PC-9 (cell line): ENCODE data around the gene CIITA. TPM values are rescaled to one million over a fixed set of nuclear protein-coding genes. Genes with fewer than 3 reads are reported as not detected.

Source experiments
- BruUV-seq: library from RNA; stranded (reverse); fragments of 400-500 nt; replicated peaks from 2 replicates; lab custom pipeline; 2021; lab: Mats Ljungman, UMichigan
- CTCF ChIA-PET: fragments of 300-600 bp; sonication (Branson Sonifier 250); formaldehyde crosslinking; loops from one replicate; lab custom pipeline; 2022; ENCODE audit warnings: antibody characterized with exemption; lab: Charles Lee
- POLR2A ChIA-PET: fragments of 300-600 bp; sonication (Branson Sonifier 250); formaldehyde crosslinking; loops from one replicate; lab custom pipeline; 2022; ENCODE audit warnings: antibody characterized with exemption; ENCODE audit not compliant: unreplicated experiment; lab: Charles Lee
- DNase-seq, 2 experiments: peaks; one replicate each; pipeline versions ENCODE4 v3.0.0 to v3.0.0-alpha.2; 2015 to 2022; ENCODE audit warnings: mixed read lengths in 1 of 2
- H2AFZ ChIP-seq: fragments of 200-600 bp; sonication (generic); 2 replicates; pipeline ENCODE4 v1.8.1; 2017; ENCODE audit warnings: antibody characterized with exemption
- H3F3A ChIP-seq: fragments of 200-600 bp; sonication (generic); 2 replicates; pipeline ENCODE4 v1.8.1; 2017; ENCODE audit warnings: antibody characterized with exemption, mild to moderate bottlenecking, low read depth; ENCODE audit not compliant: insufficient read depth
- H3K27ac ChIP-seq: fragments of 200-600 bp; sonication (generic); 2 replicates; pipeline ENCODE4 v1.6.1; 2016; ENCODE audit warnings: mixed run types
- H3K27me3 ChIP-seq: fragments of 200-600 bp; sonication (generic); 2 replicates; pipeline ENCODE4 v1.6.1; 2016; ENCODE audit warnings: low read depth, mixed run types; ENCODE audit not compliant: insufficient read depth
- H3K36me3 ChIP-seq: fragments of 200-600 bp; sonication (generic); 2 replicates; pipeline ENCODE4 v1.6.1; 2016; ENCODE audit warnings: low read depth, mixed run types
- H3K4me1 ChIP-seq: fragments of 200-600 bp; sonication (generic); replicated peaks from 2 replicates; pipeline ENCODE4 v1.6.1; 2016; ENCODE audit warnings: mixed run types; ENCODE audit not compliant: insufficient read depth
- H3K4me2 ChIP-seq: fragments of 200-600 bp; sonication (generic); 2 replicates; pipeline ENCODE4 v1.6.1; 2017; ENCODE audit warnings: mixed run types
- H3K4me3 ChIP-seq: fragments of 200-600 bp; sonication (generic); 2 replicates; pipeline ENCODE4 v1.6.1; 2016; ENCODE audit warnings: mixed run types
- H3K79me2 ChIP-seq: fragments of 200-600 bp; sonication (generic); 2 replicates; pipeline ENCODE4 v1.6.1; 2017; ENCODE audit warnings: low read depth, mixed run types
- H3K9me2 ChIP-seq: fragments of 200-600 bp; sonication (generic); 2 replicates; pipeline ENCODE4 v1.8.1; 2017; ENCODE audit warnings: mild to moderate bottlenecking; ENCODE audit not compliant: insufficient read depth
- H3K9me3 ChIP-seq: fragments of 200-600 bp; sonication (generic); 2 replicates; pipeline ENCODE4 v1.8.1; 2016; ENCODE audit warnings: low read depth; ENCODE audit not compliant: insufficient read depth
- H4K20me1 ChIP-seq: fragments of 200-600 bp; sonication (generic); 2 replicates; pipeline ENCODE4 v1.8.1; 2017; ENCODE audit not compliant: insufficient read depth
- CTCF ChIP-seq: fragments of 200-600 bp; sonication (generic); conservative IDR thresholded peaks from 2 replicates; pipeline ENCODE4 v1.6.1; 2017; ENCODE audit warnings: mixed run types, antibody characterized with exemption, mild to moderate bottlenecking, moderate library complexity
- EZH2 ChIP-seq: fragments of 200-600 bp; sonication (generic); IDR thresholded peaks from 2 replicates; pipeline ENCODE4 v1.8.0; 2017; ENCODE audit warnings: antibody characterized with exemption, low read depth
- intact Hi-C: fragments of 100-400 bp; cut with micrococcal nuclease; formaldehyde crosslinking; loops from one replicate; pipeline ENCODE4 v1.10.0; 2022; ENCODE audit not compliant: unreplicated experiment
- total RNA-seq: library from RNA; stranded (reverse); gene quantifications from 2 replicates; pipeline ENCODE4 v1.2.3, GENCODE V29; 2021

Gene CIITA
- total RNA-seq, 1 experiment from 2014 or later, result 1.7 TPM

DNA sequence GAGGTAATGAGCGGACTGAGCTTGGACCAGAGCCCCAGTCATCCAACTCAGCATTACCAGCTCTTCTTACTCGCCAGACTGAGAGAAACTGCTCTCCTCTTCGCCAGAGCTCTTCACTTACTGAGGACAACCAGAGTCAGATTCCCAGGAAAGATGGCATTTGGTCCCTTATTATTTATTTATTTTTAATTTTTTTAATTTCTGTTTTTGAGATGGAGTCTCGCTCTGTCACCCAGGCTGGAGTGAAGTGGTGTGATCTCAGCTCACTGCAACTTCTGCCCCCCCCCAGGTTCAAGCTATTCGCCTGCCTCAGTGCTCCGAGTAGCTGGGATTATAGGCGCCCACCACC lies 42.0 kb downstream of the CIITA start:
- H3F3A ChIP-seq, result no peaks in the 10 kb centered on the region
- no peaks in the 10 kb centered on the region for H3K27me3 ChIP-seq
- no peaks in the 10 kb centered on the region for H3K79me2 ChIP-seq
- no peak for DNase-seq
- CTCF ChIA-PET, result interaction anchor here (0.5 to 1.2 kb wide), 8 partner anchors 13 to 405 kb away, joined by 3 to 8 read pairs (median 4); partner anchors contain the start of genes DEXI and NUBP1
- no peaks in the 10 kb centered on the region for H3K9me3 ChIP-seq
- TF ChIP-seq CTCF (no peak), EZH2 (no peak)
- intact Hi-C loops, result loop anchor here (5.0 kb wide), 1 partner anchor 662 kb away; no protein-coding TSS in a partner anchor
- no peak overlapping the region for H3K27ac ChIP-seq
- H3K36me3 ChIP-seq, result no peaks in the 10 kb centered on the region
- H3K4me3 ChIP-seq, result no peak overlapping the region
- H3K4me1 ChIP-seq, result no peaks in the 10 kb centered on the region
- POLR2A ChIA-PET, result no interaction called here
- no peak overlapping the region for H2AFZ ChIP-seq
- H3K4me2 ChIP-seq, result no peak overlapping the region
- H3K9me2 ChIP-seq, result no peaks in the 10 kb centered on the region
- no TSS peak for BruUV-seq
- H4K20me1 ChIP-seq, result no peaks in the 10 kb centered on the region

- H3K4me3 ChIP-seq, result no peak overlapping the region
- H3F3A ChIP-seq, result no peaks in the 10 kb centered on the region
- H3K4me1 ChIP-seq, result no peaks in the 10 kb centered on the region
- CTCF ChIA-PET, result no interaction called here
- TF ChIP-seq CTCF, result no peak
- no peak for TF ChIP-seq EZH2
- no peaks in the 10 kb centered on the region for H3K9me3 ChIP-seq
- H3K79me2 ChIP-seq, result no peaks in the 10 kb centered on the region
- POLR2A ChIA-PET, result no interaction called here
- no peak overlapping the region for H3K4me2 ChIP-seq
- no peak overlapping the region for H2AFZ ChIP-seq
- BruUV-seq, result no TSS peak
- H3K27ac ChIP-seq, result no peak overlapping the region
- no peaks in the 10 kb centered on the region for H3K9me2 ChIP-seq
- H4K20me1 ChIP-seq, result no peaks in the 10 kb centered on the region
- no peaks in the 10 kb centered on the region for H3K27me3 ChIP-seq
- intact Hi-C loops, result no loop called here
- no peak for DNase-seq
- H3K36me3 ChIP-seq, result no peaks in the 10 kb centered on the region
Measured at GRCh38 chr16:10920726-10921427, 43.9 kb downstream of the CIITA start.

- no peak overlapping the region for H2AFZ ChIP-seq
- H3K4me2 ChIP-seq, result no peak overlapping the region
- H3K36me3 ChIP-seq, result no peaks in the 10 kb centered on the region
- no peaks in the 10 kb centered on the region for H3F3A ChIP-seq
- H3K9me2 ChIP-seq, result no peaks in the 10 kb centered on the region
- ChIA-PET CTCF (interaction anchor here (0.5 kb wide), 1 partner anchor 37 kb away, joined by 4 read pairs; no protein-coding TSS in a partner anchor), POLR2A (no interaction called here)
- H3K4me1 ChIP-seq, result no peaks in the 10 kb centered on the region
- BruUV-seq, result no TSS peak
- H3K27me3 ChIP-seq, result no peaks in the 10 kb centered on the region
- no peak overlapping the region for H3K27ac ChIP-seq
- intact Hi-C loops, result no loop called here
- TF ChIP-seq CTCF, result no peak
- TF ChIP-seq EZH2, result no peak
- no peaks in the 10 kb centered on the region for H3K9me3 ChIP-seq
- no peak overlapping the region for H3K4me3 ChIP-seq
- no peaks in the 10 kb centered on the region for H4K20me1 ChIP-seq
- H3K79me2 ChIP-seq, result no peaks in the 10 kb centered on the region
- DNase-seq, result no peak
Measured at GRCh38 chr16:10921536-10922327, 44.7 kb downstream of the CIITA start.
